Stimulated activated CD8-positive, alpha-beta memory T cell treated with anti-CD3 and anti-CD28 coated beads, Interleukin-7, amount 100 ng/mL, for 1 hour (primary cell): ENCODE measurements around the gene ST8SIA2.

Experiments
- DNase-seq, 2 donors: peaks; one replicate each; pipeline ENCODE4 v3.0.0-alpha.2; 2020; ENCODE audit warnings: low read depth in 2 of 2

Gene ST8SIA2

DNA sequence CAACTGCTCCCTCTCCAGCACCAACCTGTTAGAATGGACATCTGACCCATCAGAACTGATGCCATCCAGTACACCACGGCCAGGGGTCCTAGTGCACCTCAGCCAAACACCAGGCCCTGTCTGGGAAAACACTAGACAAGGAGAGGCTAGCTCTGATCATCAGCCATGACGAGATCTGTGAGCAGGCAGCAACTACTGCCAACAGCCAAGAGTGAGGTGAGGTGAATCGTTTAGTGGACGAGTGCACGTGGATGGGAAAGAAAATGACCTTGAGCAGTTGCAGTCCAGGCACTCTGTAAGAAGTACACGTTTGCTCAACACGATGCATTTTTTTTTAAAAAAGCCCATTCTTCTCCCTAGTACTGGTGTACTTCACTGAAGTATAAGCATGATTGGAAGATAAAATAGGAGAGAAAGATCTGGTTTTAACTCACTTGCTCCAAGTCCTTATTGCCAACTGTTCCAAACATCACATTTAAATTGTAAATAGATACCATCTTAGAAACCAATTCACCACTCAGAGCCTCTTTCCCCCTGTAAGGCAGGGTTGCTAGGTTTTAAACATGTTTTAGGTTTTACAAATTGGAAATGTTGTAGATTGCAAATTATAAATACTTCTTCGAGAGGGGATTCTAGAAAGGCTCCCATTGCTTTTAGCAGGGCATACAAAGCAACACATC, 5.7 kb downstream of the ST8SIA2 start:
- DNase-seq: no peak

GRCh38 chr15:92400573-92400972, 6.9 kb downstream of the ST8SIA2 start:
- DNase-seq: no peak

- DNase-seq: no peak
Measured at GRCh38 chr15:92400980-92401787, 7.5 kb downstream of the ST8SIA2 start.

DNA sequence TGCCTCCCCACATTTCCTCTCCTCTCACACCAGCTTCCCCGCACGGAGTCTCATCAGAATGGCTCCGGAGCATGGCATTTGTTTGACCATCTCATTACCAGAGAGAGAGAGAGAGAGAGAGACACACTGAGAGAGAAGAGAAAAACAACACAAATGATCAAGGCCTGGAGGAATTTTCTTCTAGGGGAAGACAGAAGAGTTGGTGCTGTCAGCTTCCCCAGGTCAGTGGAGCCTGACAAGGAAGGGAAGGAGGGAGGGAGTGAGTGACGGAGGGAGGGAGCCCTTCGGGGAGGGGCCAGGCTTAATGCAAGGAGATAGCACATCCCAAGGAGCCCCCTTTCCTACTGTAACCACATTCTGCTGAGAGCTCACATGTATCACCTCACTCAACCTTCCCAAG, 9.1 kb downstream of the ST8SIA2 start:
- no peak for DNase-seq

- DNase-seq: no peak
Measured at GRCh38 chr15:92405942-92406341, 12.3 kb downstream of the ST8SIA2 start.

DNA sequence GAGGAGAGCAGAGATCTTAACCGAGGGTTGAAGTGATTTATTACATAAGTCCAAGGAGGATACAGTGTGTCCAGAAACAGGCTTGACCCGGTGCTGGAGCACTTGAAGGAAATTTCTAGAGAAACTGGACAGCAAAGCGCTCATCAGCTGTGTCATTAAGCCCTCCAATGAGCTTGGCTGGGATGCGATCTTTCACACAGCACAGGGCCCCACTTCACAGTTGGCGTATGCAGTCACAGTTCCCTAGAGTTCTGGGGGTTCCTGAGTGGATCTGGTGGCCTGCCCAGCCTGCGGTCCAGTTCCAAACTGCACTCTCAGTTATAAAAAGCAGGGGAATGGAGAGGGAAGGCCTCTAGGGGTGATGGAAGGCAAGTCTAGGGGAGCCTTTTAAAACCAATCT, 13.6 kb downstream of the ST8SIA2 start:
- DNase-seq: no peak

DNA sequence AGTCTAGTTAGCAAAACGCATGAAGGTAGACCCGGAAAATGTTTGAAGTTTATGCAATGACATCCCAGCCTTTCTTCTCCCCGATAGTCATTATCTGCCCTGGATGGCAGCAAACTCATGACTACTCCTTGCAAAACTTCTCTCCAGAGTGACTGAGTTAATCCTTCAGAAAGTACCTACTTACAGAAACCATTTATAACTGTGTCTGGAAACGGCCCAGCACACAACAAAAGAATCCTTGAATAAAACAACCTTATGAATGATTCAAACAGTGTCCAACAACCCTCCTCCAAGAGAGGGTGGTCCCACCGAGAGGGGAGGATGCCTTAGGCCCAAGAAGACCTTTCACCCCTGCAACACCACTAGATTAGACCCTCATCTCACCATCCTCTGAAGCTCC, 14.2 kb downstream of the ST8SIA2 start:
- DNase-seq: no peak

DNA sequence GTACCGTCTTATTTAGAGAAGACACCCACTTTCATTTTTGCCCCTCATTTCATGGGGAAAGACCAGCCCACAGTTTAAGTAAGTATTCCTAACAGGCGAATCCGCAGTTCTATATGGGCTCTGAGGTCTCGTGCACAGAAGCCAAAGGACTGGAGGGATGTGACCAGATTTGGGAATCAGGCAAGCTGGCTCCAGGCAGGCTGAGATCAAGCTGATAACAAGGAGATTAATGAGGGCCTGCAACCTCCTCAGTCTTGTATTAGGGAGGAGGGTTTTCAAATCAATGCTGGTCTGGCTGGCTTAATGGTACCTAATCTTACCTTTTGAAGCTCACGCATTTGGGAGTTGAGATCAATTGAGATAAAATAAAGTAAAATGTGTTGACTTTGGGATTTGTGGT, 15.3 kb downstream of the ST8SIA2 start:
- DNase-seq: no peak

- DNase-seq: no peak
Measured at GRCh38 chr15:92409521-92409920, 15.8 kb downstream of the ST8SIA2 start.

DNA sequence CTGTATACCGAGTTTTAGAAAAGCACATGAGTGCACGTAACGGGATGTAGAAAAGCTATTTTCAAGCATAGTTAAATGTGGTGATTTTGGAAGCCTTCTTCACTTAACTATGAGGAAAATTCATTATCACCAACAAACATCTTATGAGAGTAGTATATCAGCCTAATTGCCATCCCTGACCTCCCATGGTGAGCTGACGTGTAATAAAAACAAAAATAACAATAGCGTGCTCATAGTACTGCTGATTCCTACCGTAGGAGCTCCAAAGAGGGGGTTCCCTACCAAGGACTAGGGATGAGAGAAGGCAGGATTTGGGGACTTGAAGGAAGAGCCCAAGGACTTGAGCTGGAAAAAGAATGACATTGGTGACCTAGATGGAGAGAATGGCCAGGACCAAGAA, 16.9 kb downstream of the ST8SIA2 start:
- no peak for DNase-seq

DNA sequence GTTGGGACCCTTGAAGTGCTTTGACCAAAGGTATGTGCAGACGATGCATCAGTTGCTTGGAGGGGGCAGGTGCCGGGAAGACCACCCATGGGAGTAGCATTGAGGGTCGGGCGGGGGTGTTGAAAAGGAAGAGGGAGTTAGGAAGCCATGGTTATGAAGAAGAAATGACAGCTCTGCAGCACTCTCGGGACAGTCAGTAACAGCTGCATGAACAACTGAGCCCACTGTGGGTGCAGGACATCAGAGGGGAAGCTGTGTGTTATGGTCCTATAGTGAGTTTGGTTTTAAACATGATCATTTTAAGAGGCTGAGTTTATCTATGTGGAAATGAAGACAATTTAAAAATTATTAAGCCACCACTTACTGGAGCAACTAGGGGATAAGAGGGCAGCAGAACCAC, 17.6 kb downstream of the ST8SIA2 start:
- no peak for DNase-seq

DNA sequence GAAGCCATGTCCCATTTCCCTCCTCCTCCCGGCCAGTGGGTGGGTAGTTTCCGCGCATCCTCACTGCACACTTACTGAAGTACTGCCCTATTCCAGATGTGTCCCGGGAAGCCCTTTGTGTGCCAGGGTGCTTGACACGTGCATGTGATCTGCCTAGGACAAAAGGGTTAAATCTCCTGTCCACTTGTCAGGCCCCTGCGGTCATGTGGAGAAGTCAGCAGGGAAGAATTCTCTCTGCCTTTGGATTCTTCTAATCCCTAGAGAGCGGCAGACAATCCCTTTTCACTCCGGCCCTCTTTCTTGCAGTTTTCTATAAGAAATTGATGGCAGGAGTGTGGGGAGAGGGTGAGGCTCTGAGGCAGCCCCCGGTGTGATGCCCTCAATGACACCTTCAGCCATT, 19.8 kb downstream of the ST8SIA2 start:
- no peak for DNase-seq

DNA sequence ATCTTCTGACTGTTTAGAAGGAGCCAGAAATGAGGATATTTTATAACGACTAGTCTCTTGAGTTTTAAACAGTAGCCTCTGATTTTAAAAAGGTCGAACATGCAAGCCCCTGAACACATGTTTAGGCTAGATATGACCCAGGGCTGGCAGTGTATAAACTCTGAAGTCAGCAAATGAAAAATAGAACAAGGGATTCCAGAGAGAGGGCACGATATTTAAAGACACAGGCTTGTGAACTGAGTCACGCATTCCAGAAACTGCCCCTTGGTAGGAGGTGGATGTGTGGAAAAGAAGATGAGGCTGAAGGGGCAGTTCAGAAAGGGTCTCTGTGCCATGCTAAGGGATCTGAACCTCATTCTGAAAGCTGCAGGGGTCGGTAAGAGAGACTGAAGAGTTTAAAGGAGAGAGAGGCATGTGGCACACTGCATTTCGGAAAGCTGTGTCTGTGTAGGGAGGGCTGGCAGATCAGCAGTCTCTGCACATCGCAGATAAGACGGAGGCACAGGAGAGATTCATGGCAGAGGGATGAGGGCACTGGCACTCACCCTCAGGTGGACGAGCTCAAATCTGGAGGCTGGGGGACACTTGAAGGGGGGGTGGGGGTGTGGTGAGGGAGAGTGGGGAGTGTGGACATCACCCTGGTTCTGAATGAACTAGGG, 22.1 kb downstream of the ST8SIA2 start:
- DNase-seq: no peak

- no peak for DNase-seq
Measured at GRCh38 chr15:92416557-92416956, 22.9 kb downstream of the ST8SIA2 start.

DNA sequence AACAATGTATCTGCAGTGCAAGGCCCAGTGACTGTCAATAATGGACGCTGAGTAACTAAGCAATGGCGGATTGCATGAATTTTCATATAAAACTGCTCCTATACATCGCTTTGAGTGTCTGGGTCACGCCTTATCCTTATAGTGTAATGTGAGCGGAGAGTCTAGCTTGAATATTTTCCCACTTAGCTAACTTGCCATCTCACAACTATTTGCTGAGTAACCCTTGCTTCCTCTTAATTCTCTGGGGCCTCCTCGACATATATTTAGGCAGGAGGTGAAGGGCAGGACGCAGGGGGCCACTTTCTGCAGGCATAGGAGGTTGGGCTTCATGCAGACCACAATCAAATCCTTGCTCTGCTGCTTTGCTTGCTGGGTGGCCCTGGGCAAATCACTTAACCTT, 24.0 kb downstream of the ST8SIA2 start:
- DNase-seq: no peak

DNA sequence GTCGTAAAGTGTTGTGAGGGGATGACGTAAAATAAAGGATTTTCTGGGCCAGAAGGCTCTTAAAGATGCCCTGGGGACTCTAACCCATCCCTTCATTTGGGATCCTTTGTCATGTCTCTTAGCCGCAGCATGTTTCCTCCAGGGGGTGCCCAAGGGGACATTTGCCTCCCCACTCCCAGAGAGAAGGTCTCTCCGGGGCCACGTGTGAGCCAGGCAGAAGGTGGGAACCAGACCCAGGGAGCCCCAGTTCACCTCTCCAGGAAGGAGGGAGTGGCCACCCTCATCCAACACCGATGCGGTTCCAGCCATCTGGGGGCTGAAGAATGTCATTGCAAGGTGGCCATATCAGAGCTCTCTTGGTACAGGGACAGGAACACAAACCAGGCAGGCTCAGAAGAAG, 25.2 kb downstream of the ST8SIA2 start:
- no peak for DNase-seq

GRCh38 chr15:92421976-92422375, 28.3 kb downstream of the ST8SIA2 start:
- DNase-seq: no peak

DNA sequence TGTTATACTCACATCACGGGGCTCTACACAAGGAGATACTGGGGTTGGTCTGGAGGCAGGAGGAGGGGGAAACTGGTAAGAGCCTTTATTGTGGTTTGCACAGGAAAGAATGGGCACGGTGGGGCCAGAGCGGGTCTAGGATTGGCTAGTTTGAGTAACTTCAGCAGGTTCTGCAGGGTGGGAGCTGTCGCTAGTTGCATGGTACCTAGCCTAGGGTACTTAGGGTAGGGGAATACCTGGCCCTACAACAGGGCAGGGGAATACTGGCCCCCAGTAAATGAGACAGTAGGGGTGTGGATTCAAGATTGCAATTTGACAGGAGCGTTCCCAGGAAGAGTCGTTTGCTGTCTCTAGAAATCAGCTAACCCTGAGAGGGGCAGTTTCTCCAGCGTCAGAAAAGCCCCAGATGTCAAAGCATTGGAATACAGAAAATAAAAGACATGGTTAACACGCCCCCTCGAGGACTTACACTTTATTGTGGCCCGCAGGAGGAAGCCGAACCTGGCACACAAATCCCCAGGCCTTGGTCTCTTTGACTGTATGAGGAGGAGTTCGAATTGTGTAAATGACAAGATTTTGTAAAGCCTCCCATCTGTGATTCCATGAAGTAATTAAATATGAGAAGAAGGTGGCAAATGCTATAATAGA, 32.0 kb downstream of the ST8SIA2 start:
- no peak for DNase-seq

DNA sequence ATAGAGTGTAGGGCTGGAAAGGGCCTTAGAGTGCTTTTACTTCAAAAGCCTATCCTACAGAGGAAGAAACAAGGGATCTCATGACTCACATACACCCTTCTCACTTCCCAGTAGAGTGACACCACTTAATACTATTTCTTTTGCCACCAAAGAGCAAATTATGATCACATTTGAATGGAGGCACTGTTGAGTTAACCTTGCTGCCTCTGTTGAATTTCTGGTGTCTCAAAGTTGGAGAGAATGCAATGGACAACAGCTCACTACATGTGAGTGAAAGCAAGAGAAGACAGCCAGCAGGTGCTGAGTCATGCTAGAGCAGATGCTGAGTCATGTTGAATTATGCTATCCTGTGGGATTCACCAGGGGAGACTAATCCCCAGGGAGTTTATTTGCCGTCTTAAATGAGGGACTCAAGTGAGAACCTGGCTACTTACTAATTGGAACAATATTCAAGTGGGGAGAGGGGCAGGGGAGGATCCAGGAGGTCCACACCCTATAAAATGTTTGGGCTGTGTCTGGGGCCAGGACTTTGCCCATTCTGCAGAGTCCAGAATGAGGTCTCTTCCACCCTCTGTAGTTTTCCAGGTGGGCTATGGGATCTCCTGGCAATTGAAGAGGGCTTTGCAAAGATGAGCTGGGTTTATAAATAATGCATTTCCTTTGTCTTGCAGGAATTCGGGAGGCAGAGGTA, 35.8 kb downstream of the ST8SIA2 start:
- DNase-seq: no peak

DNA sequence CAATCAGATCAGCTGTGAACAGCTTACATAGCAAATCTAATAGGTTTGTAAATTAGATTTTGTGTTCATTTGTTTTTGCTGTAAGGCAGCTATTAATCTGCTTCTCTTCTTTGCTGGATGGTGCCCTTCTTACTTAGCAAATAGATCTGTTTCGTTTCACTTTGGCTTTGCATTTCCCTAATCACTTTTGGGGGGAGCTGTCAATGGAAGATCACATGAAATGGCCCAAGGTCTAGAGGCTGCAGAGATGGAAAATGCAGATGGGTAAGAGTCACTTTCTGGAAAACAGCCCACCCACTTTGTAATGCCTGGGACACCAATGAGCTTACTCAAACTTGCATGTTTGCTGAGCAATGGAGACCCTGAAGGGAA, 36.4 kb downstream of the ST8SIA2 start:
- DNase-seq: no peak

DNA sequence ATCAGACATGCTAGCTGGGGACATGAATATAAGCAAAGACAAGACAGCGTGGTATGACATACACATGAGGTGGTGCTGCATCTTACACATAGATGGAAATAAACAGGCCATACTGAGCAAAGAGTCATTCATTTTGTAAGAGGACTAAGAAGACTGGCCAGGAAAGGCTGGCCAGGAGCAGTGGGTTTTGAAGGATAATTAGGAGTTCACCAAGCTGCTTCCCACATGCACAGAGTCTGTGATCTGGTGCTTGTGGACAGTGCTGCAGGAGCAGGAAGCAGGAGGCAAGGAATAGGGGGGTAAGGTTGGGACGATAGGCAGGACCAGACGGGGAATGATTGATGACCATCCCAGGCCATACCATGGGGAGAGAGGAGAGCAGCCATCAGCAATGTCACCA, 41.5 kb downstream of the ST8SIA2 start:
- DNase-seq: no peak

DNA sequence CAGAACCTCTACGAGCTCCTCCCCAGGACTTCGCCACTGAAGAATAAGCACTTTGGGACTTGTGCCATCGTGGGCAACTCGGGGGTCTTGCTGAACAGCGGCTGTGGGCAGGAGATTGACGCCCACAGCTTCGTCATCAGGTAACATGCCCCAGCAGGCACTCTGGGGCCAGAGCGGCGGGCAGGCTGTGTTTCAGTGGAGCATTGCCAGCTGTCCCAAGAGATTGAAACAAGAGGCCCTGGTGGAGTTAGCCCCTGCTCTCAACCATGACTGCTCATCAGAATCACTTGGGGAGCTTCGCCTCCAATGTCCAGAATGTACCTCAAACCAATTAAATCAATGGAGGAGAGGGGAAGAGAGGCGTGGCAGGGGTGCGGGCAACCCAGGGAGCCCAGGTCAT, 44.8 kb downstream of the ST8SIA2 start:
- DNase-seq: no peak
